PC-9 (cell line): ENCODE data around the gene CFL1.

Experiments used
- CTCF ChIP-seq: fragments of 200-600 bp; sonication (generic); conservative IDR thresholded peaks from 2 replicates; pipeline ENCODE4 v1.6.1; 2017; ENCODE audit warnings: mixed run types, antibody characterized with exemption, mild to moderate bottlenecking, moderate library complexity
- EZH2 ChIP-seq: fragments of 200-600 bp; sonication (generic); IDR thresholded peaks from 2 replicates; pipeline ENCODE4 v1.8.0; 2017; ENCODE audit warnings: antibody characterized with exemption, low read depth

- TF ChIP-seq CTCF (peak; percentile 99), EZH2 (no peak)
Observed at GRCh38 chr11:65860278-65861164, 2.5 kb upstream of the CFL1 start, which contains the start of gene MUS81.
